MCF 10A (cell line): ENCODE results near the gene SLC9A1. TPM values are rescaled to one million over a fixed set of nuclear protein-coding genes. Genes with fewer than 3 reads are reported as not detected.
"Not testable (repeated sequence)": the region's sequence is repeated elsewhere in the genome, so short reads cannot be mapped to it uniquely, and the experiment has no call there.

Experiments used
- BruUV-seq: library from RNA; stranded (reverse); fragments of 400-500 nt; replicated peaks from 2 replicates; lab custom pipeline; 2021; lab: Mats Ljungman, UMichigan
- CTCF ChIA-PET: fragments of 300-600 bp; sonication (Branson Sonifier 250); formaldehyde crosslinking; extraction: SDS; loops from one replicate; lab custom pipeline; 2021; ENCODE audit warnings: antibody characterized with exemption, inconsistent platforms; lab: Yijun Ruan, JAX
- POLR2A ChIA-PET: fragments of 300-600, 350-650 bp; sonication (Branson Sonifier 250); formaldehyde crosslinking; extraction: SDS; loops from one replicate; lab custom pipeline; 2020; ENCODE audit warnings: antibody characterized with exemption, inconsistent platforms; lab: Yijun Ruan, JAX
- DNase-seq: peaks from one replicate; pipeline ENCODE4 v3.0.0-alpha.2; 2018; ENCODE audit not compliant: unreplicated experiment
- H3K27ac Mint-ChIP-seq: one replicate; pipeline ENCODE4 v1.8.0; 2022; ENCODE audit warnings: mild to moderate bottlenecking, low read depth, mixed read lengths; ENCODE audit not compliant: unreplicated experiment
- H3K27me3 Mint-ChIP-seq: one replicate; pipeline ENCODE4 v1.8.0; 2022; ENCODE audit warnings: mixed read lengths; ENCODE audit not compliant: insufficient read depth, unreplicated experiment
- H3K36me3 Mint-ChIP-seq: one replicate; pipeline ENCODE4 v1.8.0; 2022; ENCODE audit warnings: mild to moderate bottlenecking, moderate library complexity, mixed read lengths; ENCODE audit not compliant: insufficient read depth, unreplicated experiment
- H3K4me1 Mint-ChIP-seq: one replicate; pipeline ENCODE4 v1.8.0; 2022; ENCODE audit warnings: mixed read lengths; ENCODE audit not compliant: insufficient read depth, unreplicated experiment
- H3K4me3 Mint-ChIP-seq: one replicate; pipeline ENCODE4 v1.8.0; 2022; ENCODE audit warnings: mild to moderate bottlenecking, moderate library complexity, mixed read lengths; ENCODE audit not compliant: unreplicated experiment
- H3K9me3 Mint-ChIP-seq: one replicate; pipeline ENCODE4 v1.8.0; 2022; ENCODE audit warnings: mixed read lengths; ENCODE audit not compliant: unreplicated experiment
- intact Hi-C: fragments of 100-400 bp; cut with micrococcal nuclease; formaldehyde crosslinking; loops from 2 replicates; pipeline ENCODE4 v1.14.1; 2022
- total RNA-seq: library from RNA; stranded (reverse); gene quantifications from 2 replicates; pipeline ENCODE4 v1.2.3, GENCODE V29; 2022
- TF ChIP-seq, protein P1 (sequence below): fragments of 200-600 bp; IDR thresholded peaks from one replicate; pipeline ENCODE4 v1.8.0; 2022; ENCODE audit warnings: antibody characterized with exemption, mild to moderate bottlenecking; ENCODE audit not compliant: unreplicated experiment

SLC9A1 gene
- total RNA-seq, 1 experiment from 2014 or later, result 88.8 TPM

DNA sequence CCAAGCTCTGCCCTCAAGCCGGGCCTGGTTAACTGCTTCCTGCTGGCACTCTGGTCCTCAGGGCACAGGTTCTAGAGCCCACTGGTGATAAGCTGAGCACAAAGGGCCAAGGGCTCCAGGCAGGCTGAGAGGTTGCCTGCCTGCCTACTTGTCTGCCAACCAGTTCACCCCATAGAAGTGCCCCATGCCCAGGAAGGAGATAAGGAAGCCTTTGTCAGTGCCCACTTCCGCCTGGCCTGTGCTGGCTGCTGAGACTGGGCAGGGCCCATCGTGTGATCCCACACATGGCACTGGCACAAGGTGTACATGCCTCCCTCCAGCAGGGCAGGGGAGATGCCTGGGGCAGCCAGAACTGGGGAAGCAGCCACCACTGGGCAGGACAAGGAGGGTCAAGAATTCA lies 24.1 kb downstream of the SLC9A1 start:
- Mint-ChIP-seq H3K9me3 (no peaks in the 10 kb centered on the region), H3K27me3 (no peaks in the 10 kb centered on the region), H3K27ac (no peak overlapping the region), H3K4me1 (no peaks in the 10 kb centered on the region), H3K4me3 (no peak overlapping the region), H3K36me3 (peaks cover 26% of the 10 kb centered on the region)
- TF ChIP-seq, protein P1, sequence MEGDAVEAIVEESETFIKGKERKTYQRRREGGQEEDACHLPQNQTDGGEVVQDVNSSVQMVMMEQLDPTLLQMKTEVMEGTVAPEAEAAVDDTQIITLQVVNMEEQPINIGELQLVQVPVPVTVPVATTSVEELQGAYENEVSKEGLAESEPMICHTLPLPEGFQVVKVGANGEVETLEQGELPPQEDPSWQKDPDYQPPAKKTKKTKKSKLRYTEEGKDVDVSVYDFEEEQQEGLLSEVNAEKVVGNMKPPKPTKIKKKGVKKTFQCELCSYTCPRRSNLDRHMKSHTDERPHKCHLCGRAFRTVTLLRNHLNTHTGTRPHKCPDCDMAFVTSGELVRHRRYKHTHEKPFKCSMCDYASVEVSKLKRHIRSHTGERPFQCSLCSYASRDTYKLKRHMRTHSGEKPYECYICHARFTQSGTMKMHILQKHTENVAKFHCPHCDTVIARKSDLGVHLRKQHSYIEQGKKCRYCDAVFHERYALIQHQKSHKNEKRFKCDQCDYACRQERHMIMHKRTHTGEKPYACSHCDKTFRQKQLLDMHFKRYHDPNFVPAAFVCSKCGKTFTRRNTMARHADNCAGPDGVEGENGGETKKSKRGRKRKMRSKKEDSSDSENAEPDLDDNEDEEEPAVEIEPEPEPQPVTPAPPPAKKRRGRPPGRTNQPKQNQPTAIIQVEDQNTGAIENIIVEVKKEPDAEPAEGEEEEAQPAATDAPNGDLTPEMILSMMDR, result no peak
- CTCF ChIA-PET, result interaction anchor here (0.6 to 2.2 kb wide), 3 partner anchors 22 to 184 kb away, joined by 3 to 6 read pairs (median 3); no protein-coding TSS in a partner anchor
- no TSS peak for BruUV-seq
- POLR2A ChIA-PET, result interaction anchor here (0.6 to 0.8 kb wide), 2 partner anchors 9 to 170 kb away, joined by 3 read pairs; partner anchors contain the start of gene KDF1
- intact Hi-C loops, result no loop called here
- no peak for DNase-seq

DNA sequence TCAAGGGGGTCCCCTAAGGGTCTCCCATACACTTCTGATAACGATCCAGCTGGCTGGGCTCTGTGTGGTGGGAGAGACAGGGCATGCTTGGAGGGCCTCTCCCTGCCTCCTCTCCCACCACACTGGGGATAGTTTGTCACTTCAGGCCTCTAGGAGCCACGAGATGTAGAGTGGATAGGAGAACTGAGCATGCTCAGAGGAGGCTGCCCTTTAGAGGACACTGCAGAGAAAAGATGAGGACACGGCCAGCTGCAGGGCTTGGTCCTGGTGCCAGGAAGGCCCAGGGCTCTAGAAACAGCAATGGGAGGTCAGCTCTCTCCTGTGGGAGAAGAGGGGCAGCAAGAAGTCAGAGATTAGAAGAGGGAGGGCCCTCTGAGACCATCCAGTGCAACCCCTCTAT lies 25.7 kb downstream of the SLC9A1 start:
- TF ChIP-seq, protein P1, result no peak
- Mint-ChIP-seq H3K4me3 (no peak overlapping the region), H3K36me3 (peaks cover 33% of the 10 kb centered on the region), H3K27ac (no peak overlapping the region), H3K9me3 (no peaks in the 10 kb centered on the region), H3K27me3 (no peaks in the 10 kb centered on the region), H3K4me1 (peaks cover 5% of the 10 kb centered on the region)
- intact Hi-C loops, result no loop called here
- BruUV-seq, result no TSS peak
- ChIA-PET CTCF (interaction anchor here (0.6 to 2.2 kb wide), 2 partner anchors 17 to 168 kb away, joined by 3 to 6 read pairs; no protein-coding TSS in a partner anchor), POLR2A (no interaction called here)
- DNase-seq, result no peak

DNA sequence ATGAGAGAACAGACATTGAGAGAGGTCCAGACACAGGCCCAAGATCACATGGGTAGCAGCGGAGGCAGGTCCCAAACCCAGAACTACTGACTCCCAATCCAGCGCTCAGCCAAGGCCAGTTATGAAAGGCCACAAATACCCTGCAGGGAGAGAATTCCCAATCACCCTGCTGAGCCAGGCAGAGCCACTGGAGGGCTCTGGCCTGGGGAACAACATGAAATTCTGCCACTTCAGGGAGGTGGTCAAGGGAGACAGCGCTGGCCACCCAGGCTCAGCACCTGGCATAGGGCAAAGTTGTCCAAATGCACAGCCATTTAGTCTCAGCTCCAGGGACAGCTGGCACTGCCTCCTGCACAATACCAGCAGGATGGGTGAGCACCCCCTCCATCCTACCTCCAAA lies 27.5 kb downstream of the SLC9A1 start:
- intact Hi-C loops, result no loop called here
- H3K4me3 Mint-ChIP-seq, result no peak overlapping the region
- ChIA-PET CTCF (interaction anchor here (0.6 to 1.8 kb wide), 2 partner anchors 25 to 74 kb away, joined by 3 to 4 read pairs; no protein-coding TSS in a partner anchor), POLR2A (no interaction called here)
- peaks cover 28% of the 10 kb centered on the region for H3K36me3 Mint-ChIP-seq
- H3K9me3 Mint-ChIP-seq, result no peaks in the 10 kb centered on the region
- peaks cover 13% of the 10 kb centered on the region for H3K4me1 Mint-ChIP-seq
- no peaks in the 10 kb centered on the region for H3K27me3 Mint-ChIP-seq
- H3K27ac Mint-ChIP-seq, result no peak overlapping the region
- DNase-seq, result no peak
- TF ChIP-seq, protein P1, result no peak
- no TSS peak for BruUV-seq

DNA sequence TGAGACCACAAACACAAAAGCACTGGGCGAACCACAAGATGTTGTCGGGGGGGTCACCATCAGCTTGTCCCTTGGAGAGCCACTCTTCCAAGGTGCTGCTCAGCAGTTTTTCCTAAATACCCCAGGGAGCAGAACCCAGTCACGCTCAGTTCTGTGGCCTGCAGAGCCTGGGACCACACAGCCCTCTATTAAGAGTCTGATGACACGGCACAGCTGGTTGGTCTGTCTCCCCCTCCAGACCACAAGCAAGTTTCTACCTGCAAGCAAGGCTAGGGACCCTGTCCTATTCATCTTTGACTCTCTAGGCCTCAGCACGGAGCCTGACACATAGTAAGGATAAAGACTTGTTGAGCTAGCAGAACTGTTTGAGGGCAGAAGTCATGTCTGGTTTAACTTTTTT lies 28.5 kb downstream of the SLC9A1 start:
- no peak for DNase-seq
- Mint-ChIP-seq H3K4me3 (no peak overlapping the region), H3K4me1 (peaks cover 19% of the 10 kb centered on the region), H3K9me3 (no peaks in the 10 kb centered on the region), H3K27ac (no peak overlapping the region), H3K36me3 (peaks cover 28% of the 10 kb centered on the region), H3K27me3 (no peaks in the 10 kb centered on the region)
- intact Hi-C loops, result no loop called here
- POLR2A ChIA-PET, result interaction anchor here (1.0 kb wide), 1 partner anchor 16 kb away, joined by 3 read pairs; no protein-coding TSS in a partner anchor
- BruUV-seq, result no TSS peak
- TF ChIP-seq, protein P1, result no peak
- CTCF ChIA-PET, result interaction anchor here (0.6 to 1.8 kb wide), 5 partner anchors 9 to 158 kb away, joined by 3 to 5 read pairs (median 3); partner anchors contain the start of gene SLC9A1

DNA sequence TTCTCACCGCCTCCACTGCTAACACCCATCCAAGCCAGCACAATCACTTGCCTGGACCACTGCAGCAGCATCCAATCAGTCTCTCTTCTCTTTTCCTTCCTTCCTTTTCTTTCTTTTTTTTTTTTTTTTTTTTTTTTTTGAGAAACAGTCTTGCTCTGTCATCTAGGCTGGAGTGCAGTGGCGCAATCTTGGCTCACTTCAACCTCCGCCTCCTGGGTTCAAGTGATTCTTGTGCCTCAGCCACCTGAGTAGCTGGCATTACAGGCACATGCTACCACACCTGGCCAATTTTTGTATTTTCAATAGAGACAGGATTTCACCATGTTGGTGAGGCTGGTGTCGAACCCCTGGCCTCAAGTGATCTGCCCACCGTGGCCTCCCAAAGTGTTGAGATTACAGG lies 29.8 kb downstream of the SLC9A1 start:
- Mint-ChIP-seq H3K36me3 (peaks cover 25% of the 10 kb centered on the region), H3K4me1 (peaks cover 19% of the 10 kb centered on the region)
- H3K27ac Mint-ChIP-seq, BruUV-seq, H3K27me3 Mint-ChIP-seq, intact Hi-C loops, H3K4me3 Mint-ChIP-seq, H3K9me3 Mint-ChIP-seq, DNase-seq: not testable (repeated sequence)
- ChIA-PET CTCF (interaction anchor here (0.6 kb wide), 1 partner anchor 260 kb away, joined by 3 read pairs; no protein-coding TSS in a partner anchor), POLR2A (interaction anchor here (1.5 kb wide), 1 partner anchor 13 kb away, joined by 4 read pairs; no protein-coding TSS in a partner anchor)
